Measurements from ENCODE around the gene GPATCH11. TPM values are rescaled to one million over a fixed set of nuclear protein-coding genes. Genes with fewer than 3 reads are reported as not detected.

GPATCH11 gene
- total RNA-seq, 1 donor, result 4.0 TPM

DNA sequence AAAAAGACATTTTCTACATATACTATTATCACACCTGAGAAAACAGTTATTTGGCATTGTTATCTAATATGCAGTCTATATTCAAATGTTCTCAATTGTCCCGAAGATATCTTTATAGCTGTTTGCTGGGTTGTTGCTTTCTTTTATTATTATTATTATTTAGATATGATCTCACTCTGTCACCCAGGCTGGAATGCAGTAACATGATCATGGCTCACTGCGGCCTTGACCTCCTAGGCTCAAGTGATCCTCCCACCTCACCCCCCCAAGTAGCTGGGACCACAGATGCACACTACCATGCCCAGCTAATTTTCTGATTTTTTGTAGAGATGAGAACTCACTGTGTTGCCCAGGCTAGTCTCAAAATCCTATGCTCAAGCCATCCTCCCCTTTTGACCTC is 19.9 kb downstream of the GPATCH11 start:
- no peak for DNase-seq (ENCODE audit: low read depth in 2 of 3, low spot score in 2 of 3)

DNA sequence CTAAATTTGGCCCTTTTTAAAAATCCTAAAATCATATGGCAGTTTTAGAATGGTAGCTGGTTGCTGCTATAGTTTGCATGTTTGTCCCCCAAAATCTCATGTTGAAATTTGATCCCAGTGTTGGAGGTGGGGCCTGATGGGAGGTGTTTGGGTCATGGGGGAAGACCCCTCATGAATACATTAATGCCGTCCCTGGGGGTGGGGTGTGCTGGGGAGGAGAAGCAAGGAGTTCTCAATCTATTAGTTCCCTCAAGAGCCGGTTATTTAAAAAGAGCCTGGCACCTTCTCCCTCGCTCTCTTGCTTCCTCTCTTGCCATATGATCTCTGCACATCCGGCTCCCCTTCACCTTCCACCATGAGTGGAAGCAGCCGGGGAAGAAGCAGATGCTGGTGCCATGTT is 20.8 kb downstream of the GPATCH11 start:
- DNase-seq (ENCODE audit: low read depth in 2 of 3, low spot score in 2 of 3), result no peak

- no peak for DNase-seq (ENCODE audit: low read depth in 2 of 3, low spot score in 2 of 3)
These were observed 25.2 kb downstream of the GPATCH11 start for GRCh38 chr2:37109523-37109922.

- no peak for DNase-seq (ENCODE audit: low read depth in 2 of 3, low spot score in 2 of 3)
These were observed 26.2 kb downstream of the GPATCH11 start for GRCh38 chr2:37110306-37111212.

DNA sequence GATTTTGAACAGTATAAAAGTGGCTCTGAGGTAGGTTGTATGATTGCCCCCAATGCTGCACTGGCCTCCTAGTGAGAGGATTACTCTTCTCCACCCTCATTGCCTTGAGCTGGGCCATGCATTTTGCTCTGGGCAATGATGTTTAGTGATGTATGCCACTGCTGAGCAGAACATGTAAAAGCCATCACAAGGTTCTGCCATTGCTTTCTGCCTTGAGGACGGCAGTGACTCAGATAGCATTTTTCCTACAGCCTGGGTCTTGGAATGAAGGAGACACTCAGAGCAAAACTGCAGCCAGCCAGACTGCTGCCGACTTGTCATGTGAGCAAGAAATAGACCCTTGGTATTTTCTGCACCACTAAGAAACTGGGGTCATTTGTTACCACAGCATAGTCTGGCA is 27.6 kb downstream of the GPATCH11 start:
- no peak for DNase-seq (ENCODE audit: low read depth in 2 of 3, low spot score in 2 of 3)

DNA sequence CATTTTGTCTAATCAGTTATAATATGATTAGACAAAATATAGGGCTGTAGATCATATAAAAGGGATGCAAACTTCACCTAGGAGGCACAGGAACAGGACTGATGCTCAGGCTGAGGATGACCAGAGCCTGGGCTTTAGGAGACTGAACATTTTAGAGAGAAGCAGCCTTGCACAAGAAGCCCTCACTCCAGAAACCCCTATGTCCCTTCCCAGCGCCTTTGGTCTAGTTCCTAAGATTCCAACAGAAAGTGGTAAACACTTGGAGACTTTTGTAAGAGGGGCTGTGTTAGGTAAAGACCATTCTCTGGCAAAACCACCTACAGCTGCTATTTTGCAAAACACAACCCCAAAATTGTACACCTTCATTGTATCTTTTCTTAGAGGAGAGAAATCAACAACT is 33.2 kb downstream of the GPATCH11 start:
- DNase-seq (ENCODE audit: low read depth in 2 of 3, low spot score in 2 of 3), result no peak

DNA sequence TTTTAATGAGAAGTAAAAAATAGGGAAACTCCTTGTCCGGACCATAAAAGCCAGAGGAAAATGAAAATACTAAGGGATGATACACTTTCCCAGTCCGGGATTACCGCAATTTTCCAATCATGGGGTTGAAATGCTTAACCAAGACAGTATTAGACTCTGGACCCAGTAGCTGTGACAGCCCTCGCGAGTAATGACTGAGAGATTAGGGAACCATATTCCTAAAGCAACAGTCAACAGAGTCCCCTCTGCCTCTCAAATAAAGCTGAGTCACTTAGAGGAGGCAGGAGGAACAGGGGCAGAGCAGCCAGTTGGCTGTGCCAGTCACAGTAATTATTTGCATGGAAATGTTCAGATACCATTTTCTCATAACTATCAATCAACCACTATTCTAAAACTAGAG is 34.8 kb downstream of the GPATCH11 start:
- no peak for DNase-seq (ENCODE audit: low read depth in 2 of 3, low spot score in 2 of 3)

- DNase-seq (ENCODE audit: low read depth in 2 of 3, low spot score in 2 of 3), result no peak
These were observed 41.1 kb downstream of the GPATCH11 start for GRCh38 chr2:37125416-37125815.

GRCh38 chr2:37132914-37133313 is 48.6 kb downstream of the GPATCH11 start:
- no peak for DNase-seq (ENCODE audit: low read depth in 2 of 3, low spot score in 2 of 3)

GRCh38 chr2:37142546-37142945 is 58.2 kb downstream of the GPATCH11 start:
- DNase-seq (ENCODE audit: low read depth in 2 of 3, low spot score in 2 of 3), result no peak

DNA sequence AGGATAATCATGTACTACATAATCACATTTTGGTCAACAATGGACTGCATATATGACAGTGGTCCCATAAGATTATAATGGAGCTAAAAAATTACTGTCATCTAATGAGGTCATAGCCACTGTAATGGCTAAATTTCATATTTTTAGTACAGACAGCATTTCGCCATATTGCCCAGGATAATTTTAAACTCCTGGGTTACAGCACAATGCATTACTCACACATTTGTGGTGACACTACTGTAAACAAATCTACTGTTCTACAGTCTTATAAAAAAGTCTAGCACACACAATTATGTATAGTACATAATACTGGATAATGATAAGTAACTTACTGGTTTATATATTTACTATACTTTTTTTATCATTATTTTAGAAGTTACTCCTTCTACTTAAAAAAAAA is 59.7 kb downstream of the GPATCH11 start:
- DNase-seq (ENCODE audit: low read depth in 2 of 3, low spot score in 2 of 3), result no peak

GRCh38 chr2:37146062-37146461 is 61.7 kb downstream of the GPATCH11 start:
- DNase-seq (ENCODE audit: low read depth in 2 of 3, low spot score in 2 of 3), result no peak

GRCh38 chr2:37148325-37148724 is 64.0 kb downstream of the GPATCH11 start:
- no peak for DNase-seq (ENCODE audit: low read depth in 2 of 3, low spot score in 2 of 3)

Other genes starting within 250 kb of the GPATCH11 start
- gene STRN, start 118.0 kb upstream of the GPATCH11 start, total RNA-seq, result 16.2 TPM
- gene HEATR5B, start 146 bp upstream of the GPATCH11 start, total RNA-seq, result 57.4 TPM
- gene EIF2AK2, start 72.5 kb downstream of the GPATCH11 start, total RNA-seq, result 20.7 TPM
- not detected for gene SULT6B1, start 104.2 kb downstream of the GPATCH11 start, total RNA-seq
- gene CEBPZOS, start 112.0 kb downstream of the GPATCH11 start, total RNA-seq, result 8.3 TPM
- gene CEBPZ, start 147.1 kb downstream of the GPATCH11 start, total RNA-seq, result 13.5 TPM
- 10.8 TPM for gene NDUFAF7, start 147.1 kb downstream of the GPATCH11 start, total RNA-seq
- gene PRKD3, start 240.3 kb downstream of the GPATCH11 start, total RNA-seq, result 27.5 TPM